HUES64 (cell line): Measurements from ENCODE around the gene RIOK1.
"Not testable (repeated sequence)": the region's sequence is repeated elsewhere in the genome, so short reads cannot be mapped to it uniquely, and the experiment has no call there.

Experiments
- H3K27ac ChIP-seq: 2 replicates; pipeline ENCODE4 v1.7.0; 2013; ENCODE audit warnings: low read depth, low read length, inconsistent platforms
- H3K27me3 ChIP-seq: 2 replicates; pipeline ENCODE4 v1.6.1; 2013; ENCODE audit warnings: mild to moderate bottlenecking, low read length; ENCODE audit not compliant: insufficient read depth
- H3K36me3 ChIP-seq: 2 replicates; pipeline ENCODE4 v1.6.1; 2013; ENCODE audit warnings: mild to moderate bottlenecking, low read length; ENCODE audit not compliant: insufficient read depth
- H3K4me1 ChIP-seq: 2 replicates; pipeline ENCODE4 v1.6.1; 2013; ENCODE audit warnings: mild to moderate bottlenecking, low read length, moderate library complexity; ENCODE audit not compliant: insufficient read depth
- H3K4me3 ChIP-seq: 2 replicates; pipeline ENCODE4 v1.5.1; 2013; ENCODE audit warnings: mild to moderate bottlenecking, low read length, moderate library complexity
- H3K9ac ChIP-seq: 2 replicates; pipeline ENCODE4 v1.6.1; 2013; ENCODE audit warnings: mild to moderate bottlenecking, low read depth, low read length
- H3K9me3 ChIP-seq: 2 replicates; pipeline ENCODE4 v1.6.1; 2013; ENCODE audit warnings: low read depth, low read length; ENCODE audit not compliant: insufficient read depth
- WGBS: fragments of 150-250, 120-280 bp; methylation state at CpG from one replicate; pipeline ENCODE4 v1.1.7; 2013; ENCODE audit warnings: missing lambda C conversion rate; 5-methylcytosine and 5-hydroxymethylcytosine counted together

The RIOK1 gene

DNA sequence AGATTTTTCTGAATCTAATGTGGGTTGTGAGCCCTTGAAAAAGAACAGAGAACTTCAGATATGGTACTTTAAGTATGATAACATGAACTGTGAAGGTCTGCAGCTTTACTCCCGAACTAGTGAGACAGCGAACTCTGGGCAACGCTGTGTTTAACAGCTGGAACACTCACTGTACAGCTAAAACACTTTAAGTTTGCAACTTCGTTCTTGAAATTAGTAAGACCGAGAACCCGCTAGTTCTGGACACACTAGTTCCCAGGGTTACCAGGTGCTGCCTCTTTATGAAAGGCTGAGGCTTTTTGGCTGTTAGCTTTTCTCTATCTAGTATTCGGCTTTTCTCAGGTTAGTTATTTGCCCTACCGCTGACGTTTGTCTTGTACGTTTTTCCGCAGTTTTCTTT is 52.9 kb downstream of the RIOK1 start:
- no peaks in the 10 kb centered on the region for H3K36me3 ChIP-seq
- H3K4me3 ChIP-seq: no peak overlapping the region
- no peak overlapping the region for H3K27ac ChIP-seq
- 95% methylated on average over 11 of the region's 11 CpGs for WGBS
- H3K9ac ChIP-seq: no peak overlapping the region
- H3K27me3 ChIP-seq: no peaks in the 10 kb centered on the region
- no peaks in the 10 kb centered on the region for H3K4me1 ChIP-seq
- no peaks in the 10 kb centered on the region for H3K9me3 ChIP-seq

DNA sequence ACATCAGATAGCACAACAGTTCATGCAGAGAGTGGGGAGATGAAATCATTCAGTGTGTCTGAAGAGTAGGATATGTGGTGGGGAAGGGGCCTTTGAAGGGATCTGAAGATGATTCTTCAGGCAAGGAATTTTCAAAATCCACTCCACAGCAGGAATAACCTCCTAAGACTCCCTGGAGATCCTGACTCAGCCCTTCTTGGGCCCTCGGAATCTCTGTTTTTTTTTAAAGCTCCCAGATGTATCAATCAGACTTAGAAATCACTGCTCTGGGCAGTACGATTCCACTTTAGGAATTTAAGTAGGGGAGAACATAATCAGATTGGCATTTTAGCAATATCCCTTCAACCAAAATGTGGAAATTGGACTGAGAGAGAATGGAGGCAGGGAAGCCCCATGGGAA is 55.5 kb downstream of the RIOK1 start:
- Histone ChIP-seq H3K27me3 (no peaks in the 10 kb centered on the region), H3K4me3 (no peak overlapping the region), H3K9ac (no peak overlapping the region), H3K36me3 (no peaks in the 10 kb centered on the region), H3K4me1 (no peaks in the 10 kb centered on the region), H3K9me3 (no peaks in the 10 kb centered on the region), H3K27ac (no peak overlapping the region)
- WGBS: 76% methylated on average over 2 of the region's 2 CpGs

DNA sequence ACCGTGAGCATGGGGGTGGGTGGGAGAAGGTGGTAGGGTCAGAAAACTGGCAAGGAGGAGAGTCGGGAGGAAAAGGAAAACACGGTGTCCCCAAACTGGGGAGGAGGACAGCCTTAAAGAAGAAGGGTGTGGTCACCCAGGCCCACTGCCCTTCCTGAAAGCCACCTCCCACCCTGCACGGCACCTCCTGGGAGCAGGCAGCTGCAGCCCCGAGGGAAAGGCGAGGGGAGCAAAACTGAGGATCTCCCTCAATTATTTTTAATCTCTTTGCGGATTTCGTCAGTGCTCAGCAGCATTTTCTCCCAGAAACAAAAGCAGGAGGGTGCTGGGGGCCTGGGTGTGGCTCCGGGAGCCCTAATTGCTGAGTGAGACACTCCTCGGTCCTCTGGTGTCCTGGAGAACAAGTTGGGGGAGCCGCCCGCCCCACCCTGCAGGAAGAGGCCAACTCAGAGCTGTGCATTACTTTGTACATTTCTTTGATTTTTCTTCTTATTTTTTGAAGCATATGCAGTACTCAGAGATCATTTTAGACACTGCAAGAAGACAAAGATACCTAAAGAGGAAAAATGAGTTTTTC is 56.4 kb downstream of the RIOK1 start:
- H3K4me1 ChIP-seq: no peaks in the 10 kb centered on the region
- H3K27me3 ChIP-seq: no peaks in the 10 kb centered on the region
- no peak overlapping the region for H3K27ac ChIP-seq
- no peak overlapping the region for H3K9ac ChIP-seq
- no peak overlapping the region for H3K4me3 ChIP-seq
- 83% methylated on average over 12 of the region's 12 CpGs for WGBS
- no peaks in the 10 kb centered on the region for H3K9me3 ChIP-seq
- H3K36me3 ChIP-seq: no peaks in the 10 kb centered on the region

DNA sequence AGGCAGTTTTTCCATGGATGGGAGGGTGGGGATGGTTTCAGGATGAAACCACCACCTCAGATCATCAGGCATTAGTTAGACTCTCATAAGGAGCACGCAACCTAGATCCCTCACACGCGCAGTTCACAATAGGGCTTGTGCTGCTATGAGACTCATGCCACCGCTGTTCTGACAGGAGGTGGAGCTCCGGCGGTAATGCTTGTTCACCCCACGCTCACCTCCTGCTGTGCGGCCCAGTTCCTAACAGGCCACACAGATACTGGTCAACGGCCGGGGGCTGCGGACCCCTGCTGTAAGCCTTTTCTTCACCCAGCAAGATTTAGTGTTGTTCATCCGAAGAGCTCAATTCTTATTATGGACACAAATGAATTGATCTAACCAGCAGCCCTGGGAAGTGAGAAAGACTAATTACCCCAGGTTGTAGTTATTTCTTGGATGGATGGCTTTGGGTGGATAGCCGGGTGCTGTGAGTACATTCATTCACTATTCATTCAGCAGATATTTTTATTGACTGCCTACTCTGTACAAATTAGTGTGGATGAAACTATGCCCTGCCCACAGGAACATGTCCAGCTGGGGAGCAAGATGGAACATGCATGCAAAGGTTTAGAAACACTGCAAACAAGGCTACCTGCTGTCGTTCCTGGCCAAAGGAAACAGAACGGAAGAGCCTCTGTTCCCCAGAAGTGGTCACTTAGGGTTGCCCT is 57.2 kb downstream of the RIOK1 start:
- 62% methylated on average over 14 of the region's 15 CpGs for WGBS
- H3K27me3 ChIP-seq: no peaks in the 10 kb centered on the region

DNA sequence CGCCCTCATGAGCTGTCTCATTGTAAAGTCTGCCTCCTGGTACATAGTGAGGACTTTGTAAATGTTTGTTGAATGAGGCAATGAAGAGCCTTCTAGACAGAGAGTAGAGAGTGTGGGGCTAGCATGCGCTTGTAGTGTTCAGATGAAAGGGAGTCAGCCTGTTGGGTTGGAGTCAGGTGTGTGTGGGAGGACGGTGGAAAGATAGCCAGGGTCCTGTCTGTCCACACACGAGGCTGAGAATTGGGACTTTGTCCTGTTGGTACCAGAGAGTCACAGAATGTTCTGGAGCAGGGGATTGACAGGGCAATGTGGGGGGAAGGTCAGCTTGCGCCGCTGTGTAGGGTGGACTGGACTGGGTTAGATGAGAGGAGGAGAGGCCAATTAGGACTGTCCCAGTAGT is 58.6 kb downstream of the RIOK1 start:
- H3K27ac ChIP-seq: no peak overlapping the region
- WGBS: 94% methylated on average over 6 of the region's 6 CpGs
- no peaks in the 10 kb centered on the region for H3K27me3 ChIP-seq

More for the DNA sequence above, 57.2 kb downstream of the RIOK1 start:
- Histone ChIP-seq H3K9me3 (no peaks in the 10 kb centered on the region), H3K27ac (no peak overlapping the region), H3K9ac (no peak overlapping the region), H3K4me3 (no peak overlapping the region), H3K4me1 (no peaks in the 10 kb centered on the region), H3K36me3 (no peaks in the 10 kb centered on the region)

DNA sequence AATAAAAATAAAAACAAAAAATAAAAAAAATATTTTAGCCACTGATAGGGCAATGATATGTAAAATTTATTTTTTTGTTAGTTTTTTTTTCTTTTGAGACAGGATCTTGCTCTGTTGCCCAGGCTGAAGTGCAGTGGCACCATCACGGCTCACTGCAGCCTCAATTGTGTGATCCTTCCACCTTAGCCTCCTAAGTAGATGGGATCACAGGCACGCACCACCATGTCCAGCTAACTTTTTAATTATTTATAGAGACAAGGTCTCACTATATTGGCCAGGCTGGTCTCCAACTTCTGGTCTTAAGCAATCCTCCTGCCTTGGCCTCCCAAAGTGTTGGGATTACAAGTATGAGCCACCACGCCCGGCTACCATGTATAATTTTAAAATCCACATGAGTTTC is 59.4 kb downstream of the RIOK1 start:
- no peaks in the 10 kb centered on the region for H3K36me3 ChIP-seq
- no peak overlapping the region for H3K4me3 ChIP-seq
- H3K27me3 ChIP-seq: no peaks in the 10 kb centered on the region
- H3K9ac ChIP-seq: no peak overlapping the region
- no peaks in the 10 kb centered on the region for H3K9me3 ChIP-seq
- H3K27ac ChIP-seq: no peak overlapping the region
- no peaks in the 10 kb centered on the region for H3K4me1 ChIP-seq
- WGBS: 84% methylated on average over 4 of the region's 4 CpGs

More for the DNA sequence above, 58.6 kb downstream of the RIOK1 start:
- H3K9me3 ChIP-seq: no peaks in the 10 kb centered on the region
- no peaks in the 10 kb centered on the region for H3K4me1 ChIP-seq
- H3K36me3 ChIP-seq: no peaks in the 10 kb centered on the region
- H3K4me3 ChIP-seq: no peak overlapping the region
- no peak overlapping the region for H3K9ac ChIP-seq

DNA sequence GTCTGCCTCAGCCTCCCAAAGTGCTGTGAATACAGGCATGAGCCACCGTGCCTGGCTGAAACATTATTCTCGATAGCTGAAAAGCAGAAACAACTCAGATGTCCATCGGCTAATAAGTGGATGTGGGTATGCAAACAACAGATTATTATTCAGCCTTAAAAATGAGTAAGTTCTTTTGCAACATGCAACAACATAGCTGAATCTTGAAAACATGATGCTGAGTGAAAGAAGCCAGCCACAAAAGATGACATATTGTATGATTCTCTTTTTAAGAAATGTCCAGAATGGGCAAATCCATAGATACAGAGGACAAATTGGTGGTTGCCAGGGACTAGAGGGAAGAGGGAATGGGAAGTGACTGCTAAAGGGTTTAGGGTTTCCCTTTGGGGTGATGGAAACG is 61.7 kb downstream of the RIOK1 start:
- WGBS: 85% methylated on average over 4 of the region's 4 CpGs
- H3K4me1 ChIP-seq: peaks cover 6% of the 10 kb centered on the region
- H3K9me3 ChIP-seq: no peaks in the 10 kb centered on the region
- no peaks in the 10 kb centered on the region for H3K36me3 ChIP-seq
- H3K4me3 ChIP-seq: no peak overlapping the region
- no peak overlapping the region for H3K27ac ChIP-seq
- no peak overlapping the region for H3K9ac ChIP-seq
- H3K27me3 ChIP-seq: no peaks in the 10 kb centered on the region

DNA sequence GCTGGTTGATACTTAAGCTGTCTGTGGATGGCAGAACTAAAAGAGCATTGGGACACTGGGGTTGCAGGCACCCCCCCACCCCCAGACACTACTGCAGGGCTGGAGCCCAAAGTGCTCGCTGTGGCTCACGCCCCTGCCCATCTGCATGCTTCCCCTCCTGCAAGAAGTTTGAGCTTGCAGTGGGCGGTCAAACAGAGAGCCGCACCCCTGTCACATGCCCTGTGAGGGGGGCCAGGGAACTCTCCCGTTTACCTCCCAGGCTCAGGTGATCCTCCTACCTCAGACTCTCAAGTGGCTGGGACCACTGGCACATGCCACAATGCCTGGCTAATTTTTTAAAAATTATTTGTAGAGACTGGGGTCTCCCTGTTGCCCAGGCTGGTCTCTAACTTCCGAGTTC is 63.3 kb downstream of the RIOK1 start:
- 76% methylated on average over 6 of the region's 6 CpGs for WGBS
- no peak overlapping the region for H3K4me3 ChIP-seq
- H3K9ac ChIP-seq: no peak overlapping the region
- H3K27ac ChIP-seq: no peak overlapping the region
- H3K27me3 ChIP-seq: no peaks in the 10 kb centered on the region
- H3K9me3 ChIP-seq: no peaks in the 10 kb centered on the region
- no peaks in the 10 kb centered on the region for H3K36me3 ChIP-seq
- H3K4me1 ChIP-seq: peaks cover 6% of the 10 kb centered on the region

DNA sequence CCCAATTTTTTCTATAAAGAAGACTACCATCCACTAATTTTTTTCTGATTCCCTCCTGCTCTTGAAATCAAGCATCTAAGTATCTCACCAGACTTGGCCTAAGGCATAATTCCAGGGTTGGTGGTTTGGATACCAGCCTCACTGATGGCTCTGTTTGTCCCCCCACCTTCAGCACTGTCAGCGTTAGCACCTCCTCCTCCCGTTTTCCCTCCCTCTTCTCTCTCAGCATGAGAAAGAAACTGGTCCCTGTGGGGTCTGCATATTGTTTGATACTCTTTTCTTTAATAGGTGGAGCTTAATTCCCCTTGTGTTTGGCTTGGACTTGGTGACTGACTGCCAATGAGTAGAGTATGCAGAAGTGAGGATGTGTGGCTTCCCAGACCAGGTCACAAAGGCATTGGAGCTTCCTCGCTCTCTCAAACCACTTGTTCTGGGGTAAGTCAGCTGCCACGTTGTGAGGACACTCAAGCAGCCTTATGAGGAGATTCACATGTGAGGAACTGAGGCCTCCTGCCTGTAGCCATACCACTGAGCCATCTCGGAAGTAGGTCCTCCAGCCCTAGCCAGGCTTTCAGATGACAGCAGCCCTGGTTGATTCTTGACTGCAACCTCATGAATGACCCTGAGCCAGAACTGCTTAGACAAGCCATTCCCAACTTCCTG is 65.2 kb downstream of the RIOK1 start:
- H3K4me3 ChIP-seq: no peak overlapping the region
- no peaks in the 10 kb centered on the region for H3K36me3 ChIP-seq
- H3K9ac ChIP-seq: no peak overlapping the region
- no peaks in the 10 kb centered on the region for H3K9me3 ChIP-seq
- no peaks in the 10 kb centered on the region for H3K27me3 ChIP-seq
- H3K4me1 ChIP-seq: peaks cover 6% of the 10 kb centered on the region
- WGBS: 65% methylated on average over 3 of the region's 5 CpGs
- H3K27ac ChIP-seq: no peak overlapping the region

DNA sequence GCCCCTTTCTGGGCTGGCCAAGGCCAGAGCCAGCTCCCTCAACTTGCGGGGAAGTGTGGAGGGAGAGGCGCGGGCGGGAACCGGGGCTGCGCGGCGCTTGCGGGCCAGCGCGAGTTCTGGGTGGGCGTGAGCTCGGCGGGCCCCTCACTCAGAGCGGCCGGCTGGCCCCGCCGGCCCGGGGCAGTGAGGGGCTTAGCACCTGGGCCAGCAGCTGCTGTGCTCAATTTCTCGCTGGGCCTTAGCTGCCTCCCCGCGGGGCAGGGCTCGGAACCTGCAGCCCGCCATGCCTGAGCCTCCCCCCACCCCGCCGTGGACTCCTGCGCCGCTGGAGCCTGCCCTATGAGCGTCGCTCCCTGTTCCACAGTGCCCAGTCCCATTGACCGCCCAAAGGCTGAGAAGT is 66.7 kb downstream of the RIOK1 start:
- H3K4me3 ChIP-seq, H3K4me1 ChIP-seq, H3K36me3 ChIP-seq, H3K27ac ChIP-seq, H3K27me3 ChIP-seq, H3K9ac ChIP-seq, H3K9me3 ChIP-seq: not testable (repeated sequence)
- 95% methylated on average over 31 of the region's 31 CpGs for WGBS

DNA sequence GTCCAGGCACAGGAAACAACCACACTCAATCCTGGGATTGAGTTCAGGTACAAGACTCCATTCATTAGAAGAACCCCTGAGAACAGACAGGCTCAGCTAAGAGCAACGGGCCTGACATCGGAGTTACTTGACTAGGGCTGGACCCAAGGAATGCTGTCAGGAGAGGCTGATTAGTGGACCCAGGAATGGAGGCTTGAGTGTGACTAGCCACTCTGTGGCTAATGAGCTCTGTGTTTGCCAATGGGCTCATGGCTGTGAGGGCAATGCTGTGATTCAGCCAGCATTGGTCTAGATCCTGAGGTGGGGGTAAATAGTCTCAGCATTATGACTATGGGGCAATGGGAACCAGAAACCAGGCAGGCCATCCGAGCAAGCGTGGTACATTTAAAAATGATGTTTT is 71.8 kb downstream of the RIOK1 start:
- 95% methylated on average over 4 of the region's 4 CpGs for WGBS
- H3K9ac ChIP-seq: no peak overlapping the region
- no peaks in the 10 kb centered on the region for H3K9me3 ChIP-seq
- no peak overlapping the region for H3K27ac ChIP-seq
- peaks cover 8% of the 10 kb centered on the region for H3K4me1 ChIP-seq
- H3K4me3 ChIP-seq: no peak overlapping the region
- no peaks in the 10 kb centered on the region for H3K36me3 ChIP-seq
- no peaks in the 10 kb centered on the region for H3K27me3 ChIP-seq
